Gastroesophageal sphincter (tissue), 3 donors: ENCODE measurements around the gene ATRX.

Experiments used
- EP300 ChIP-seq: sonication (generic); formaldehyde crosslinking; IDR thresholded peaks from one replicate; pipeline ENCODE4 v1.6.1; 2017; ENCODE audit warnings: antibody characterized with exemption, mild to moderate bottlenecking
- POLR2A ChIP-seq, 2 donors: fragments of 450-650 bp; IDR thresholded peaks; one replicate each; pipeline ENCODE4 v1.6.1; 2017; ENCODE audit warnings: antibody characterized with exemption in 2 of 2, mild to moderate bottlenecking in 2 of 2, moderate library complexity in 1 of 2
- TF ChIP-seq, protein P1 (sequence below), 4 experiments: fragments of 200-600 bp in 2 of 4; fragments of 450-650 bp in 2 of 4; sonication (generic) in 1 of 4; IDR thresholded peaks; one replicate each; pipeline ENCODE4 v1.5.1; 2017 to 2019; ENCODE audit warnings: antibody characterized with exemption in 4 of 4, mild to moderate bottlenecking in 2 of 4, moderate library complexity in 2 of 4

DNA sequence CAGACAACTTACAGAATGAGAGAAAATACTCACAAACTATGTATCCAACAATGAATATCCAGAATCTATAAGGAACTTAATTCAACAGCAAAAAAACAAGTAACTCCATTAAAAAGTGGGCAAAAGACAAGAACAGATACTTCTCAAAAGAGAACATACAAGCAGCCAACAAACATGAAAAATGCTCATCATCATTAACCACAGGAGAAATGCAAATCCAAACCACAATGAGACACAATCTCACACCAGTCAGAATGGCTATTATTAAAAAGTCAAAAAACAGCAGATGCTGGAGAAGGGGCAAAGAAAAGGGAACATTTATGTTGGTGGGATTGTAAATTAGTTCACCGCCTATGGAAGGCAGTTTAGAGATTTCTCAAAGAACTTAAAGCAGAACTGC lies 188.5 kb downstream of the ATRX start:
- no peak for TF ChIP-seq POLR2A (IDR thresholded peaks at IDR 0.05)
- TF ChIP-seq, protein P1, sequence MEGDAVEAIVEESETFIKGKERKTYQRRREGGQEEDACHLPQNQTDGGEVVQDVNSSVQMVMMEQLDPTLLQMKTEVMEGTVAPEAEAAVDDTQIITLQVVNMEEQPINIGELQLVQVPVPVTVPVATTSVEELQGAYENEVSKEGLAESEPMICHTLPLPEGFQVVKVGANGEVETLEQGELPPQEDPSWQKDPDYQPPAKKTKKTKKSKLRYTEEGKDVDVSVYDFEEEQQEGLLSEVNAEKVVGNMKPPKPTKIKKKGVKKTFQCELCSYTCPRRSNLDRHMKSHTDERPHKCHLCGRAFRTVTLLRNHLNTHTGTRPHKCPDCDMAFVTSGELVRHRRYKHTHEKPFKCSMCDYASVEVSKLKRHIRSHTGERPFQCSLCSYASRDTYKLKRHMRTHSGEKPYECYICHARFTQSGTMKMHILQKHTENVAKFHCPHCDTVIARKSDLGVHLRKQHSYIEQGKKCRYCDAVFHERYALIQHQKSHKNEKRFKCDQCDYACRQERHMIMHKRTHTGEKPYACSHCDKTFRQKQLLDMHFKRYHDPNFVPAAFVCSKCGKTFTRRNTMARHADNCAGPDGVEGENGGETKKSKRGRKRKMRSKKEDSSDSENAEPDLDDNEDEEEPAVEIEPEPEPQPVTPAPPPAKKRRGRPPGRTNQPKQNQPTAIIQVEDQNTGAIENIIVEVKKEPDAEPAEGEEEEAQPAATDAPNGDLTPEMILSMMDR (IDR thresholded peaks at IDR 0.05), result no peak
- no peak for TF ChIP-seq EP300
